NCI-H460 (cell line): ENCODE data around the gene CLDN20. TPM values are rescaled to one million over a fixed set of nuclear protein-coding genes. Genes with fewer than 3 reads are reported as not detected.

ENCODE experiments used
- DNase-seq: peaks from one replicate; pipeline ENCODE4 v3.0.0-alpha.2; 2016; ENCODE audit warnings: low read depth; ENCODE audit errors: extremely low read depth
- total RNA-seq: library from RNA; depleted of rRNA; stranded (reverse); fragments of >200 nt; shearing (Covaris generic); gene quantifications from 2 replicates; pipeline ENCODE4 v1.2.3, GENCODE V29; 2014

The CLDN20 gene
- total RNA-seq, 1 experiment from 2014 or later, result not detected

DNA sequence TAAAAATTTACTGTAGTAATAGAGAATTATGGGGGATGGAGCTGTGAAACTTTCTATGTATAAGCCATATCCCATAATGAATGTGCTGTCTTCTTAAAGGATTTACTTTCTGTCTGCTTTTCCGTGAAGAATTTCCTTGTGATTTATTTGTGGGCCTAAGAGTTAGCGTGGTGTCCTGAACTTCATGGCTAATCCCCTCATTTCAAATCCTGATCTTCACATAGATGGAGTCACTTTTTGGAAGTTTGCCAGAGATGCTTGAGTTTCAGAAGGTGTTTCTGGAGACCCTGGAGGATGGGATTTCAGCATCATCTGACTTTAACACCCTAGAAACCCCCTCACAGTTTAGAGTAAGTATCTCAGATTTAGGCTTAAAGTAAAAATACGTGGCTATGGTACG is 19.4 kb upstream of the CLDN20 start:
- DNase-seq, result no peak

DNA sequence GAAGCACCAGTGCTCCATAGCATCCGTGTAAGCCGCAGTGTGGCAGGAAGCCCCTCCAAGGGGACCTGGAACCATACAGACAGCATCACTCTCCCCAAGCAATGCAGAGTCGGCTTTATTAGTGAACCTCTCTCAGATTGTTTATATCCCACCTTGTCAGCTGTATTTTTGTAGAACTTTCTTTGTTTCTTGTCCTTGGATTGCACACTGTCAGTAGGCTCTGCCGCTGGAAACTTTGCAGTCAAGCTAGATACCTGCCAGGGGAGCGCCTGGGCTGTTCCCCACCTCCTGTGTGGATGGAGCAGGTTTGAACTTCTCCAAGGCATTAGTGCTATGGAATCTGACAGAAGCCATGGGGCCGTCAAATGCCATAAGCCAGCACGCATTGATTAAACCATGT is 18.6 kb upstream of the CLDN20 start:
- no peak for DNase-seq

DNA sequence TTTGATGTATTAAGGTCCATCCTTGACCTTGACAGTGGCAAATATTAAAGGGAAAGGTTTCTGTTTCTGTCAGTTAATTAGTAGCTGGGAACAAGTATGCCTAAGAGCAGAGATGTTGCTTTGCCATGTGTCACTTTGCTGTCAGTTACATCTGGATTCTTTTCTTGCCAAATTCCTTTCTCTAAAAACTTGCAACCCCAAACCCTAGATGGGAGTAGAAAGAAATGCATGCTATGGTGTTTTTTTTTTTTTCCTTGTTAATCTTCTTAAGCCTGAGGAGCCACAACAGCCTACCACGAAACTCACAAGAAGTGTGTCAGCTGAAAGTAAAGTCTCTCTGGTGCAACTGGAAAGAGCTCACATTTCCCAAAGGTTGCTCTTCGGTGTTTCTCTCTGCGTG is 18.0 kb upstream of the CLDN20 start:
- DNase-seq, result no peak

DNA sequence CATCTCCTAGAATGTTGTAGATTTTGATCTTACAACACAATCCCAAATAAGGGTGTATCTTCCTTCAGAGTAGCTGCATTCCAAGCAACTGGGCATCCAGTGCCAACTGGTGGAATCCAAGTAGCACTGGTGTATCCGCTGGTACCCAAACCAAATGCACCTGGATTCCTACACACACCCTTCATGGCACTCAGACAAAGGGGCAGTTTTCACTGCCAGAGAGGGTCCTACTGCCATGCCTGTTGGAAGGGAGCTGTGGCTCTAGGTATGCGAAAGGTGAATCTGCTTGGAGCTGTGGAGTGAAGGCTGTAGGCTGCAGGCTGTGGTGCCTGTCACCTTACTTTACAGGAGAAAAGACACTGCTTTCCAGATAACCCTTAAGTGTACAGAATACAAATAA is 17.0 kb upstream of the CLDN20 start:
- DNase-seq, result no peak

DNA sequence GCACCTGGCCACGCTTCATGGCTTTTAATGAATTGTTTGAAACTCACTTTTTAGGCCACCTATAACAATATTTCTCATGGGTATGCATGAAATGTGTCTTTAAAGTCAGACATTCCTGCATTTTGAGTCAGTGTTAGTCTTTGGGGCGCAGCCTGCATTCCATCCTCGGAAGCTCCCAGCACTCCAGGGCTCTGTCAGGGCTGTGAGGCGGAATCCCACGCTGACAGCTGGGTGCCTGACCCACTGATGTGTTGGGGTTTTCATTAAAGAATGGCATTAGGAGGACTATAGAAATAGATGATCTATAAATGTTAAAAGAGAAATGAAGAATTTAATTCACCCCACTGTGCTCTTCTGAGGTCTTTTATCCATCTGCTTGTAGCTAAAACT is 16.2 kb upstream of the CLDN20 start:
- DNase-seq, result peak; percentile 31

DNA sequence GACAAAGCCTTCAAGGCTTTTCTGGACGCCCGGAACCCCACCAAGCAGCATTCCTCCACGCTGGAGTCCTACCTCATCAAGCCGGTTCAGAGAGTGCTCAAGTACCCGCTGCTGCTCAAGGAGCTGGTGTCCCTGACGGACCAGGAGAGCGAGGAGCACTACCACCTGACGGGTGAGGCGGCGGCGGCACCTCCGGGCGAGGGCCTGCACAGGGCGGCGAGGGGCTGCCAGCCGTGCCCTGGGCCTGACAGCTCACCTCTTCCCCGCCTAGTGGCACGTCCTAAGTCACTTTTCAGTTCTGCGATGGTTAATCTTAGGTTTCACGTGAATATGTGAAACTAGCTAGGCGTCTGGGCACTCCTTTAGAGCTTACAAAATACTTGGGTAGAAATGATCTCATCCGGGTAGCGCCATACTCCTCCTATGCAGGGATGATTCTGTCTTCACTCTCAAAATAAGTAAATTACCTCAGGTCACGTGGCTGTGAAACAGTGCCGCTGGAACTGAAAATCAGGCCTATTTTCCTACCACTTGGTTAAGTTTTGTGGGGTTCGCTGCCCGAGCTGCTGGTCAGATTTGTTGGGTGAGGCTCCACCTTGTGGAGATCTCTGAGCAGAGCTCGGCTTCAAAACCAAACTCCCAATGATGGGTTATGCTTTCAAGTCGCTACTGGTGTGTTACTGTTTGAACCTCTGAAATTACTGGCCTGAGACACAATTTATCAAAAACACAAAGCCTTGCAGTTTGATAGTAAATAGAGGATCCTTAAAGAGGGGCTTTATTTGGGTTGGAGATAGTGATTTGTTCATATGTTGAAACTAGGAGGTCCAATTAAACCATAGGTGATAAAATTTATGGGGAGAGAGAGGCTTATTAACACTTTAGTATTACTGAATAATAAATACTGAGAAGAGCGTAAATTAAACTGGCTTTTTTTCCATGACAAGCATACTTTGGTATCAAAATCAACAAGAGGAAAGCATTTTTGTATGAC is 15.5 kb upstream of the CLDN20 start:
- peak; percentile 41 for DNase-seq

DNA sequence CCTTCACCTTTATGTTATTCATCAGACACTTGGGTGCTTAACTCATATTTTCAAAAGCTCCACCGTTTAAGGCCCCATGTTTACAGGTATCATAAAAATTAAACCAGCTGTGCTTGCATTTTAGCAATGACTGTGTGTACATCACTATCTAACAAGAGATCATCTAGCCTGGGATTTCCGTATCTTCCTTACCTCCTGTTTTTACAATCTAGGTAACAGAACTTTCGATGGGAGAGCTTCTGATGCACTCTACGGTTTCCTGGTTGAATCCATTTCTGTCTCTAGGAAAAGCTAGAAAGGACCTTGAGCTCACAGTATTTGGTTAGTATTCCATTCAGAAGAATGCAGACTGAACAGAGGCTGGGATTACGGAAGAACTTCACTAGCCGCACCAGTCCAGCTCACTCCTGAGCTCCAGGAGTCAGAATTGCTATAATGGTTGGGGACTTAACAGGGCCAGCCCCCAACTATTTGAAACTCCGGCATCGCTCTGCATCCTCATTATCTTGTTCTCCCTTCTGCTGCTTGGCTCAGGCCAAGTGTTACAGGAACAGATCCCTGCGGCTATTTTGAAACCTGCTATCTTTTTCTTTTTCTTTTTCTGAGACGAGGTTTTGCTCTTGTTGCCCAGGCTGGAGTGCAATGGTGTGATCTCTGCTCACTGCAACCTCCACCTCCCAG is 13.0 kb upstream of the CLDN20 start:
- no peak for DNase-seq

DNA sequence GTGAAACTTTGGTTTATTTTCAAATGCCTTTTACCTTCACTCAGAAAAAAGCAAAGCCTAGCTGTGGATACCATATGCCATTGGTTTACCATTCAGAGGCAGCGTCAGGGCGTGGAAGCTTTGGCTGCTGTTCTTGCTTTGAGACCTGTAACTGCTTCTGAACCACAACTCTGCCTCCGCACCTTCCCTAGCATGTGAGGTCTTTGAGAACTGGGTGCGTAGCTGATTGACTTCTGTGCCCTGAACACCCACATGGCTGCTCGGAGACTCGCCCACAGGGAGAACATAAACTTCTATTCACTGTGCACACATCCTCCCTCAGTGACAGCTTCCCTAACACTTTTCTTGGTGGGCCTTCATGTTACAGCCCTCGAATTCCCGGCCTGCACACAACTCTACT is 11.2 kb upstream of the CLDN20 start:
- no peak for DNase-seq

DNA sequence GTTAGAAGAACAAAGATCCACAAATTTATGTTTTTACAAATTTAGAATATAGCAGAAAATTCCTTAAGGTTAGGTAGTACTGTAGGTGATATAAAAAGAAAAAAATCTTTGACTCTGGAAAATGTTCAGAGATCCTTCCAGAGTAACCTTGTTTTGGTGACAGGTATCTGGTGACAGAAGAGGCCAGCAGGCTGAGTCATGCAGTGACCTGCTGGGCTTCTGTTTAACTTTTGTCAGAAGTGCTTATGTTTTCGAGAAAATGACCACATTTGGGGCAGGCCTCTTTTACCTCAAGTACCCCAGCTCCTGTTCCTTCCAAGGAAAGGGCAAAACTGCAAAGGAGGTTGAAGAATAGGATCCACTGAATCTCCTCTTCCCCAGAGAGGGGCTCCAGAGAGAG is 10.5 kb upstream of the CLDN20 start:
- no peak for DNase-seq

DNA sequence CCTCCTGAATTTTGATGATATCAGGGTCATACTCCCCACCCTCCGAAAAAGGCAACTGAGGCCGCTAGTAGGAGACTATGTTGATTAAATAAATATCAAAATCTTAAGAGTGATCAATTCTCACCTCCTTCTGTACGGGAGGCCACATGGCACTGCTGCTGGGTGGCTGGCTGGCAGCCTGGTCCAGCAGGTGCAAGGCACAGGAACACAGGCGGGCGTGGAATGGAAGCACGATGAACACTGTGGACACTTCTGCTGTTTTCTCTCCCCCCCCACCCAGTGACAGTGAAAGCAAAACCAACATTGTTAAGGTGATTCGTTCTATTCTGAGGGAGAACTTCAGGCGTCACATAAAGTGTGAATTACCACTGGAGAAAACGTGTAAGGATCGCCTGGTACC is 9.7 kb upstream of the CLDN20 start:
- DNase-seq, result no peak

DNA sequence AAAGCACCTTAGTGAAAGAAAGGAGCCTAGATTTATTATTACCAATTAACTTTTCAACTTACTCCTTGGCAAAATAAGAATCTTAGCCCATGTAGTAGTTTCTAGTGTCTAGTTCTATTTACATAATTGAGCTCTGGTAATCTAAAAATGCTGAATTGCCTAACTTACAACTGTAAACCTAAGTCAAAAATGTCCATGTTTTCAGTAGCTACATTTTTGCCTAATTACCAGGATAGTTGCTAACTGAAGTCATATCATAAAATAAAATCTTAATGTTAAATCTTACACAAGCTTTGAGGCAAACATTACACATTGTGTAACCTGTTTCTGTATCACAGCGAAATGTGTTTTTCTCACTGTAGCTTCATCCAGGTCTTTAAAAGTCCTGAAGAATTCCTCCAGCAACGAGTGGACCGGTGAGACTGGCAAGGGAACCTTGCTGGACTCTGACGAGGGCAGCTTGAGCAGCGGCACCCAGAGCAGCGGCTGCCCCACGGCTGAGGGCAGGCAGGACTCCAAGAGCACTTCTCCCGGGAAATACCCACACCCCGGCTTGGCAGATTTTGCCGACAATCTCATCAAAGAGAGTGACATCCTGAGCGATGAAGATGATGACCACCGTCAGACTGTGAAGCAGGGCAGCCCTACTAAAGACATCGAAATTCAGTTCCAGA is 7.6 kb upstream of the CLDN20 start:
- no peak for DNase-seq

DNA sequence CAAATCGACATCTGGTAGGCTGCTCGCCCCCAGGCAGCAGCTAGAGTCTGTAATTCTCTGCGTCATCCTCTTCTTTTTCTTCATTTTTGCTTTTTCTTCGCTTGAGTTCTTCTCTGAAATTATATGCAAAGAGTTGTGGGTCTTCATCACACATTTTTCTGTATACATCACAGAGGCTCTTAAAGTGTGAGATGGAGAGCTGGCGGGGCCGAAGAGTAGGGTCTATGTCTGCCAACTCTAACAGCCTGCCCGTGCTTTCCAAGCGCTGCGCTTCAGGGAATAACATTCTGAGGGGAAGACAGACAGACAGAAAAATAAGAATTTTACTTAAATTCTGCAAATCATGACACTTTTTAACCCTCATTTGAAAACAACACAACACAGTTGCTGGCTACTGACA is 6.0 kb upstream of the CLDN20 start:
- DNase-seq, result no peak

DNA sequence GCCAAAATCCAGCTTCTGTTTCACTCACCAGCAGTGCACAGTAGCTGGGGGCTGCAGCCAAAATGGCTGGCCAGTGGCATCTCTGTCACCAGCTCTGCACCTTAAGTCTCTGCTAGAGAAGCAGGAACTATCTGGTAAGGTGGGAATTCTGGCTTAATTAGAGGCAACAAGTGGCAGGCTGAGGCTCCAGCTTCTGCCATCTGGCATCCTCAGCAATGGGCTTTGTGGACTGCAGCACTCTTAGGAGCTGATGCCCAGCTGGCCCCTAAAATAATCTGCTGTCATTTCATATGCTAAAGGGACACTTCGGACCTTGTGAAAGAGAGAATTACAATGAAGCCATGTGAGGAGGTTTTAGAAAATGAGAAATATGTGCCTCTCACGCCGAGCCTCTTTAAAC is 4.6 kb upstream of the CLDN20 start:
- no peak for DNase-seq

DNA sequence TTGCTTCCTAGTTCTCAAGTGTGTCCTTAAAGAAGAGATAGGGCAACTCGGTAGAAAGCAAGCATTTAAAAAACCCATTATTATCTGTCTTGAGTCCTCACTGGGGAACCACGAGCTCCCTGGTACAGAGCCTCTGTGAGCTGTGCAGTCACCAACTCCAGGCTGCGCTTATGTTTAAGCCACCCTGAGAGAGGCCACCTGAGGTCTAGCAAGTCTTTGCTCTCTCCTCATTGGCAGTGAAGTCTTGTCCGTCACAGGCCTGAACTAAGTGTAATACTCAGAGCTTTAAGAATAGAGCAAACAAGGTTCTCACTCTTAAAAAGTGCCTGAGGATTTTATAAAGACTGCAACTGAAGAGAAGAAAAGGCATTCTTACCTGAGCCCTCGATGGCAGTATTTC is 3.9 kb upstream of the CLDN20 start:
- no peak for DNase-seq

DNA sequence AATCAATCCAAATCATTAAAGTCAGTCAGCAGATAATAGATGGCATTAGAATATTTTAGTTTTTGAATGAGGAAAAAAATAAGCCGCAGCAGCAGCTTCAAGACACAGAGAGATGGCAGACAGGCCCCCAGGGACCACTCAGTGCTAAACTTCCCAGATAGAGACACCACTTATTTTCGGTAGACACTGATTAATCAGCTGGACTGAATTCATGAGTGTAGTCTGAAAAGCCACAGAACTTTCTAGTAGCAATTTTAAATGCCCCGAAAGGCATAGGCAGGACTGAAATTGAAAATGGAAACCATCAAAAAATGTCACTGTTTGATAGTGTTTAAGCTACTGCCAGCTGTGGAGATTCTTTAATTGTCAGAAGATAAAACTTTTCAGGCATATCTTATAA is 3.1 kb upstream of the CLDN20 start:
- no peak for DNase-seq

DNA sequence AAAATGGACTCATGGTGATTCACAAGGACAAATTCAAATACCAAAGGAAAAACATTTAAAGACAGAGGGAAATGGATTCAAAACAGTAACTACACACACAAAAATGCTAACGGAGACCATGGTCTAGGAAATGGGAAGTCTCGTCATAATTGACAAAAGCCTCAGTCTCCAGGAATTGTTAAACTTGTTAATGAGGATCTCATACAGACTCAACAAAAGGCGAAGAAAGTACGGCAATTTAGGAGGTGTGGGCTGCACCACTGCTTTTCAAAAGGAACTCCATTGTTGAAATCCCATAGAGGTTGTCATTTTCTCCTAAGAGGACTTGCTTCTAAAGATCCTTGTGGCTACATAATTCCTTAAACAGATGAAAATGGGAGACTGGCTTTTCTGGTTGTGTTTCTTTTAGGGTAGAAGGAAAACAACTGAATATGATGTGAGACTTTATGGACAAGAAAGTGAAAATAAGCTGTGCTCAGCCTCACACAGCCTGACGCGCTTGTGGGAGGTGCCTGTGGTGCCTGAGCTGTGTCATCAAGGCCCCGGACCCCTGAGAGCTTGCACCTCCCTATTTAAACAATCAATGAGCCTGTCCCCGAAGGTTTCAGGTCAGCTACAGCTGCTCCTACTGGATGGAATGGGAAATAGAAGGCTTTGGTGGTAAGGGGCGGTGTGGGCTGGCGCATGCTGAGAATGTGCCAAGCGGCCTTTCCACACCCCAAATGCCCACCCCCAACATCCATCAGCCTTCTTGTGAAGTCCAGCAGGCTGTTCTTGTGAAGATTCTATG is 2.5 kb upstream of the CLDN20 start:
- no peak for DNase-seq

DNA sequence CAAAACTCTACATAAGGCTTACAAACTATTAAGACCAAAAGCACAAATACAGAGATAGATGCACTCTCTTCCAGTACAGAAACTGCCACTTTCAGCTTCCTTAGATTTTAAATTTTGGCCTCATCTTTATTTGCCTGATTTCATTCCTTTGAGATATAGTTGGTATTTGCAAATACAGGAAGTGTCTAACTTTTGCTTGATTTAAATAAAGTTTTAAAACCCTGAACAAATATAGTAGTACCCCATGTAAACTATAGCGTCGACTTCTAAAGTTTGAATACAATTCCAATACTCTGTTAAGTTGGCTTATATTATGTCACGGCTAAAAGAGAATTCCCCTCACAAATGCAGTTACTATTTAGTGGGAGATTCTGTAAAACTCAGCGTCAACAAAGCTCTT is 1.2 kb upstream of the CLDN20 start:
- DNase-seq, result no peak

DNA sequence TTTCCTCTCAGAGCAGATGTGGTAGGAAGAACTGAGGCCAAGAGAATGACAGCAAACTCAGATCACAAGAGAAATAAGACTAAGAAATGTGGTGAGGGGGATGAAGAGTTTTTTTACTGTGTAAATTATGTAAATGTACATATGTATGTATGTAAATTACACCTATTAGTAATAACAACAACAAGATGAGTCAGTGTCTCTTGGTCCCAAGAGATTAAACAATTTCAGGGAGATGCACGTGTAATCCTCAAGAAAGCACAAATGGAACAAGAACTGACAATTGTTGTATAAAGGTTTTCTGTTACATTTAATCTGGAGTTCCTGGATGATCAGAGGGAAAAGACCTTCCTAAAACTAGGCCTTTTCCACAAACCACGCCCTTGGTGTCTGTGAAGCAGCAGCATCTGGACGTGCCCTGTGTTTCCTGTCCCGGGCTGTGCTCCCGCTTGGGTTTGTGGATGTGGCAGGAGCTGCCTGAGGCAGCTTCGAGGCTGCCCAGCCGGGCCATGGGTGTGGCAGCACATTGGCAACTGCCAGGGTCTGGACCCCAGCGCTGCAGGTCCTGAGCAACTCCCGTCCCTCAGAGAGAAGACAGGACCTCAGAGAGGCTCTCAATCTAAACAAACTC is 994 bp downstream of the CLDN20 start:
- no peak for DNase-seq

DNA sequence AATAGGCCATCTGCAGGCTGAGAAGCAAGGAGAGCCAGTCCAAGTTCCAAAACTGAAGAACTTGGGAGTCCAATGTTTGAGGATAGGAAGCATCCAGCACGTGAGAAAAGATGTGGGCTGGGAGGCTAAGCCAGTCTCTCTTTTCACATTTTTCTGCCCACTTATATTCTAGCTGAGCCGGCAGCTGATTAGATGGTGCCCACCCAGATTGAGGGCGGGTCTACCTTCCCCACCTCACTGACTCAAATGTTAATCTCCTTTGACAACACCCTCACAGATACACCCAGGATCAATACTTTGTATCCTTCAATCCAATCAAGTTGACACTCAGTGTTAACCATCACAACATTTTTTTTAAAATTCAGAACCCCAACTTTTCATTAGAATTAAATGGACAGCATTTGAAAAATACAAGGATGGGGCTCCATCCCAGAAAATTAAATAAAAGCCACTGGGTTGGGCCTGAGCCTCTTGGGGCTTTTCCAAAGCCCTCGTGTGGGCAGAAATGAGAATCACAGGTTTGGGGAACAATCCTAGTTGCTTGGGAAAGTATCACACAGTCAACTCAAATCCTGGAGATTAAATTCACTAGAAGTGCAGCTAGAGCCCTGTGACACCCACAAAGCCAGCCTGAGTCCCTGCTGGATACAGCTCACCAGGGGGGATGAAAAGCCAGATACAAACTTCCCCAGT is 2.2 kb downstream of the CLDN20 start:
- no peak for DNase-seq

DNA sequence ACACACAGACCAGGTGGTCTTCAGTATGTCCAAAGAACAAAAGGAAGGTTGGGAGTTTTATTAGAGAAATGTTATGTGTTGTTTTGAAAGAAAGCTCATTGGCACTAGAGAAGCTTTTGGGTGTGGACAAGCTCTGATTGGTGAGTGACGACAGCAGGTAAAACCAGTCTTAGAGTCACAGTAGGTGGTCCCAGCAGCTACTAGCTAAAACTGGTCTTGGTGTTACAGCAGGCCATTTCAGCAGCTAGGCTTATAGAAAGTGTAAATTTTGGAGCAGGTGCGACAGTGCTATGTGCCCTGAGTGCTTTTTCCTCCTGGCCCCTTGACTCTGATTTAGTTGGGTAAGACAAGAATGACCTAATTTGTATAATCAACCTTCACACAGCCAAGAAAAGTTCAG is 3.6 kb downstream of the CLDN20 start:
- no peak for DNase-seq
